ENCODE results near the gene CACNG6. TPM values are rescaled to one million over a fixed set of nuclear protein-coding genes. Genes with fewer than 3 reads are reported as not detected.

Gene CACNG6
- total RNA-seq, 1 experiment from 2014 or later: not detected

DNA sequence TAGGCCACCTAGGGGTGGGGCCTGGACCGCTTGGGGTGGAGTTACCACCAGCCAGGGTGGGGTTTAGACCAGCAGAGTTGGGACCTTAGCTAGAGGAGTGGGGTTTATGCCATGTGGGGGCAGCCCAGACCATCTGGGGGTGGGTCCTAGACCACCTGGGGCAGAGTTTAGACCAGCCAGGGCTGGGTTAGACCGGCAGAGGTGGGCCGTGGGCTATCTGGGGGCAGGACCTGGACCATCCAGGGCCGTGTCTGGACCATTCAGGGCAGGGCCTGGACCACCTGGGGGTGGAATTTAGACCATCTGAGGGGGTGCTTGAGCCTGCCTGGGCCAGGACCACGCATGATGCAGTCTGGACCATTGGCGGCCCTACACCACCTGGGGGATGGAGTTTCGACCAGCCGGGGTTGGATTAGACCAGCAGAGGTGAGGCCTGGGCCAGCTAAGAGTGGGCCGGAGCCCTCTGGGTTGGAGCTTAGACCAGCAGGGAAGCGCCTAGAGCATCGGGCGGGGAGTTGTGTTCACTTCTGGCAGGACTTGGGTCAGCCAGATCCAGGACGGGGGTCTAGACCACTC lies 10.0 kb upstream of the CACNG6 start:
- peaks cover 7% of the 10 kb centered on the region for H3F3A ChIP-seq (ENCODE audit: low read length, unreplicated experiment)
- BruUV-seq (replicated peaks): no TSS peak
- DNase-seq (no peak), ATAC-seq (no peak)
- H3K9ac ChIP-seq (ENCODE audit: low read length): peak overlapping the region; percentile 53; the same call in 1 of the 2 replicates
- intact Hi-C loops (cut with micrococcal nuclease): loop anchor here (1.0 to 2.0 kb wide), 2 partner anchors 43 to 49 kb away; no protein-coding TSS in a partner anchor
- peaks cover 14% of the 10 kb centered on the region for H3K79me2 ChIP-seq (ENCODE audit: low read length)
- CTCF ChIA-PET: interaction anchor here (0.6 to 1.6 kb wide), 3 partner anchors 10 to 49 kb away, joined by 5 to 26 read pairs (median 7); partner anchors contain the start of gene CACNG6
- POLR2A ChIA-PET (ENCODE audit: unreplicated experiment): interaction anchor here (0.5 to 0.7 kb wide), 3 partner anchors 36 to 1792 kb away, joined by 3 to 68 read pairs (median 5); partner anchors contain the start of gene PPP2R1A
- H3K27ac ChIP-seq (ENCODE audit: low read length): peak overlapping the region; percentile 77
- H3K36me3 ChIP-seq (ENCODE audit: low read depth, low read length): no peaks in the 10 kb centered on the region
- no peaks in the 10 kb centered on the region for H4K20me1 ChIP-seq (ENCODE audit: low read length)
- TF ChIP-seq EZH2phosphoT487 (IDR thresholded peaks at IDR 0.05; ENCODE audit: borderline replicate concordance, low read length) (no peak), EZH2 (IDR thresholded peaks at IDR 0.05; ENCODE audit: low read length, unreplicated experiment) (no peak)
- TF ChIP-seq, protein P1, sequence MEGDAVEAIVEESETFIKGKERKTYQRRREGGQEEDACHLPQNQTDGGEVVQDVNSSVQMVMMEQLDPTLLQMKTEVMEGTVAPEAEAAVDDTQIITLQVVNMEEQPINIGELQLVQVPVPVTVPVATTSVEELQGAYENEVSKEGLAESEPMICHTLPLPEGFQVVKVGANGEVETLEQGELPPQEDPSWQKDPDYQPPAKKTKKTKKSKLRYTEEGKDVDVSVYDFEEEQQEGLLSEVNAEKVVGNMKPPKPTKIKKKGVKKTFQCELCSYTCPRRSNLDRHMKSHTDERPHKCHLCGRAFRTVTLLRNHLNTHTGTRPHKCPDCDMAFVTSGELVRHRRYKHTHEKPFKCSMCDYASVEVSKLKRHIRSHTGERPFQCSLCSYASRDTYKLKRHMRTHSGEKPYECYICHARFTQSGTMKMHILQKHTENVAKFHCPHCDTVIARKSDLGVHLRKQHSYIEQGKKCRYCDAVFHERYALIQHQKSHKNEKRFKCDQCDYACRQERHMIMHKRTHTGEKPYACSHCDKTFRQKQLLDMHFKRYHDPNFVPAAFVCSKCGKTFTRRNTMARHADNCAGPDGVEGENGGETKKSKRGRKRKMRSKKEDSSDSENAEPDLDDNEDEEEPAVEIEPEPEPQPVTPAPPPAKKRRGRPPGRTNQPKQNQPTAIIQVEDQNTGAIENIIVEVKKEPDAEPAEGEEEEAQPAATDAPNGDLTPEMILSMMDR (conservative IDR thresholded peaks at IDR 0.05; ENCODE audit: low read depth, low read length): no peak
- H3K4me1 ChIP-seq (ENCODE audit: insufficient read depth, low read length): peaks cover 27% of the 10 kb centered on the region
- H3K4me2 ChIP-seq (ENCODE audit: low read length): peak overlapping the region; percentile 100
- H3K27me3 ChIP-seq (ENCODE audit: low read length): no peaks in the 10 kb centered on the region
- H3K4me3 ChIP-seq (ENCODE audit: low read length): peak overlapping the region; percentile 90
- no peaks in the 10 kb centered on the region for H3K9me2 ChIP-seq (replicated peaks; ENCODE audit: low read length)
- H3K9me3 ChIP-seq (ENCODE audit: low read length): no peaks in the 10 kb centered on the region
- H2AFZ ChIP-seq (ENCODE audit: low read length): peak overlapping the region; percentile 72

GRCh38 chr19:53982001-53982451 lies 9.4 kb upstream of the CACNG6 start:
- TF ChIP-seq, protein P1 (conservative IDR thresholded peaks at IDR 0.05; ENCODE audit: low read depth, low read length): no peak
- TF ChIP-seq EZH2 (IDR thresholded peaks at IDR 0.05; ENCODE audit: low read length, unreplicated experiment) (no peak), EZH2phosphoT487 (IDR thresholded peaks at IDR 0.05; ENCODE audit: borderline replicate concordance, low read length) (no peak)
- no peaks in the 10 kb centered on the region for H3K36me3 ChIP-seq (ENCODE audit: low read depth, low read length)
- peak overlapping the region; percentile 72 for H2AFZ ChIP-seq (ENCODE audit: low read length)
- H3K9me3 ChIP-seq (ENCODE audit: low read length): no peaks in the 10 kb centered on the region
- peak overlapping the region; percentile 84 for H3K4me2 ChIP-seq (ENCODE audit: low read length)
- POLR2A ChIA-PET (ENCODE audit: unreplicated experiment): no interaction called here
- no peaks in the 10 kb centered on the region for H3K27me3 ChIP-seq (ENCODE audit: low read length)
- BruUV-seq (replicated peaks): no TSS peak
- CTCF ChIA-PET: interaction anchor here (0.6 kb wide), 1 partner anchor 9 kb away, joined by 5 read pairs; the partner anchor contains the start of gene CACNG6
- peaks cover 27% of the 10 kb centered on the region for H3K4me1 ChIP-seq (ENCODE audit: insufficient read depth, low read length)
- DNase-seq: peak; percentile 23
- intact Hi-C loops (cut with micrococcal nuclease): no loop called here
- ATAC-seq: no peak
- H4K20me1 ChIP-seq (ENCODE audit: low read length): no peaks in the 10 kb centered on the region
- H3K9me2 ChIP-seq (replicated peaks; ENCODE audit: low read length): no peaks in the 10 kb centered on the region
- H3K27ac ChIP-seq (ENCODE audit: low read length): peak overlapping the region; percentile 23; the same call in 1 of the 2 replicates
- peak overlapping the region; percentile 47 for H3K9ac ChIP-seq (ENCODE audit: low read length)
- H3F3A ChIP-seq (ENCODE audit: low read length, unreplicated experiment): peaks cover 7% of the 10 kb centered on the region
- H3K79me2 ChIP-seq (ENCODE audit: low read length): peaks cover 14% of the 10 kb centered on the region
- peak overlapping the region; percentile 62 for H3K4me3 ChIP-seq (ENCODE audit: low read length)

GRCh38 chr19:53982611-53983010 lies 8.8 kb upstream of the CACNG6 start:
- no peak overlapping the region for H3K4me2 ChIP-seq (ENCODE audit: low read length)
- no TSS peak for BruUV-seq (replicated peaks)
- no peak overlapping the region for H3K9ac ChIP-seq (ENCODE audit: low read length)
- H3K9me2 ChIP-seq (replicated peaks; ENCODE audit: low read length): no peaks in the 10 kb centered on the region
- no peak for TF ChIP-seq EZH2 (IDR thresholded peaks at IDR 0.05; ENCODE audit: low read length, unreplicated experiment)
- TF ChIP-seq, protein P1 (conservative IDR thresholded peaks at IDR 0.05; ENCODE audit: low read depth, low read length): no peak
- no peak for TF ChIP-seq EZH2phosphoT487 (IDR thresholded peaks at IDR 0.05; ENCODE audit: borderline replicate concordance, low read length)
- H3K27me3 ChIP-seq (ENCODE audit: low read length): no peaks in the 10 kb centered on the region
- H3K9me3 ChIP-seq (ENCODE audit: low read length): no peaks in the 10 kb centered on the region
- peaks cover 7% of the 10 kb centered on the region for H3F3A ChIP-seq (ENCODE audit: low read length, unreplicated experiment)
- intact Hi-C loops (cut with micrococcal nuclease): no loop called here
- no peak overlapping the region for H2AFZ ChIP-seq (ENCODE audit: low read length)
- DNase-seq: peak; percentile 67
- H3K4me3 ChIP-seq (ENCODE audit: low read length): no peak overlapping the region
- H4K20me1 ChIP-seq (ENCODE audit: low read length): no peaks in the 10 kb centered on the region
- no peak overlapping the region for H3K27ac ChIP-seq (ENCODE audit: low read length)
- peaks cover 14% of the 10 kb centered on the region for H3K79me2 ChIP-seq (ENCODE audit: low read length)
- H3K4me1 ChIP-seq (ENCODE audit: insufficient read depth, low read length): peaks cover 26% of the 10 kb centered on the region
- H3K36me3 ChIP-seq (ENCODE audit: low read depth, low read length): no peaks in the 10 kb centered on the region
- ChIA-PET CTCF (no interaction called here), POLR2A (ENCODE audit: unreplicated experiment) (no interaction called here)
- 0 out of 2 replicates have a peak, but pooled peaks have one; percentile 2 for ATAC-seq
